HG02623 (cell line): ENCODE data around the gene GFOD1.

Experiments
- ATAC-seq: cut with Tn5 transposase; IDR thresholded peaks from one replicate; pipeline ENCODE4 v1.9.1; 2021; ENCODE audit warnings: moderate library complexity; ENCODE audit not compliant: unreplicated experiment

GFOD1 gene

DNA sequence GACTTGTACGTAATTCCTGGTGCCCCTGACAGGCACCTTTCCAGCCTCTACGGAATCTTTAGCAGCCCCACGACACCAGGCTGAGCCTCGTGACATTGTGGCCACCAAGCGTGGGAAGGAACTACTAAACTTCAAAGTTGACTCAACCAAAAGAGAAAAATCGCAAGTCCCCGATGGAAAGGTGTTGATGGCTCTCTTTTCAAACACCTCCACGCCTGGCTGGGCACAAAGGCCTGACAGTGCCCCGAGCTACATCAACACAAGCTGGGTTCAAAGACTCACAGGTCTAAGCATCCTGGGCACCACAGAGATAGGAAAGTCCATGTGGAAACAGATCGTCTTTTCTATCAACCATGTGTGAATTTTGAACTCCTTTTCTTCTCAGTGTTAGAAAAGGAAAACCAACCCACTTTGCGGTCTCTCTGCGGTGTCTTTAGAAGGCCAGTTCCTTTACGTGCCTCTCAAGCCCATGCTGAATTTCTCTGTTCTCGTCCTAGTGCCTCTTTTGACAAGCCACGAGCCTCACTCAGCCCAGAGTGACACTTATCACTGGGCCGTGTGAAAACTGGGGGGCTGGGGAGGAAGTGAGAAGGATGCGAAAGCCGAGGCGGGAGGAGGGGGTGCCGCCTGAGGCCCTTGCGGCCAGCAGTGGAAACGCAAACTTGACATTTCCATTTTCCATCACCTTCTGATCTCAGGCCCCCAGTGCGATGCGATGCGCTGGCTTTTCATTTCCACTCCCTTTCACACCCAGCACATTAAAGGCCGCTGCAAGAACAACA lies 59.4 kb downstream of the GFOD1 start:
- ATAC-seq: peak; percentile 59

DNA sequence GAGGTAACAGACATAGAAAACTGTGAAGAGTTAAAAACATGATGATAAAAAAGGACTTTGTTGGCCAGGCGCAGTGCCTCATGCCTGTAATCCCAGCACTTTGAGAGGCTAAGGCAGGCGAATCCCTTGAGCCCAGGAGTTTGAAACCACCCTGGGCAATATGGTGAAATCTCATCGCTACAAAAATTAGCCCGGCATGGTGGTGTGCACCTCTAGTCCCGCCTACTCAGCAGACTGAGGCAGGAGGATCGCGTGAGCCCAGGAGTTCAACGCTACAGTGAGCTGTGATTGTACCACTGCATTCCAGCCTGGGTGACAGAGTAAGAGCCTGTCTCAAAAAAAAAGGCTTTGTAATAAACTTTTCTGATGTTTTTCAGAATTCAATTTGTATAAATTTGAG lies 60.1 kb downstream of the GFOD1 start:
- no peak for ATAC-seq

DNA sequence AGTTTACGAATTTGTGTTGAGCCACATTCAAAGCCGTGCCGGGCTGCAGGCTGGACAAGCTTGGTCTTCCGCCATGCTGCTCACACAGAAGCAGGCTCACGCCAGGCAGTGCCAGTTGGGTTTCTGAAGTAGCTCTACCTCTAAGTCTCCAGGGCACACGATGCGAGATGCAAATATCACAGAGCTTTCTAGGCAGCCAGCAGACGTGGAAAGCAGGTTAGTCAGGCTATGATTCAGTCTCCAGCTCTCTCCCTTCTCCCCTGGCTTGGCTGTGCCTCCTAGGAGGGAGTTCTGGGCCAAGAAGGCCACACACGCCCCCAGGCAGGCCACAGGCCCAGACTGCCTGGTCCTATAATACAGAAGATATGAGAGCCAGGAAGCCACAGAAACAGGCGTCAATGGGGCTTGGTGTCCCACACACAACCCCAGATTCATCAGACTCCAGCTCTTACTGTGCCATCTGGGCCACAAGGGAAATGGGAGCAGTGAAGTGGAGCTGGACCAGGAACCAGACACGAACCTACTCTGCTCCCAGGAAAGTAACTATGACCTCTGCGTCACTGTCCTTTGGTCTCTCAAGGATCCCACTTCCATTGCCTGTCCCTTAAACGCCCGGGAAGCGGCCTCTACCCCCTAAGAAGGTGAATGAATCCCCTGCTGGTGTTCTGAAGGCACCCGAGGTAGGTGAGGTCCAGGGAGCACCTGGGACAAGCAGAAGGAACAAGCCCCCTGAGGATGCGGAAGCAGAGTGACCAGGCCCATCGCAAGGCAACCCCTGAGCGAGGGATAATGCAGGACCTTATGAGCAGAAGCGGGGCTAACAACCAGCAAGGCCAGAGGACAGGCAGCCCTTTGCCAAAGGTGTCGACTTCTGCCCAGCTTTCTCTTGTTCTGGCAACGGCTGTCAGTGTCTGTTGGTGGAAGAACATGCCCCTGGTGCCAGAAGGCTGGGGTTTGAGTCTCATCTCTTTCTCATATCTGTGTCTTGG lies 61.2 kb downstream of the GFOD1 start:
- no peak for ATAC-seq

DNA sequence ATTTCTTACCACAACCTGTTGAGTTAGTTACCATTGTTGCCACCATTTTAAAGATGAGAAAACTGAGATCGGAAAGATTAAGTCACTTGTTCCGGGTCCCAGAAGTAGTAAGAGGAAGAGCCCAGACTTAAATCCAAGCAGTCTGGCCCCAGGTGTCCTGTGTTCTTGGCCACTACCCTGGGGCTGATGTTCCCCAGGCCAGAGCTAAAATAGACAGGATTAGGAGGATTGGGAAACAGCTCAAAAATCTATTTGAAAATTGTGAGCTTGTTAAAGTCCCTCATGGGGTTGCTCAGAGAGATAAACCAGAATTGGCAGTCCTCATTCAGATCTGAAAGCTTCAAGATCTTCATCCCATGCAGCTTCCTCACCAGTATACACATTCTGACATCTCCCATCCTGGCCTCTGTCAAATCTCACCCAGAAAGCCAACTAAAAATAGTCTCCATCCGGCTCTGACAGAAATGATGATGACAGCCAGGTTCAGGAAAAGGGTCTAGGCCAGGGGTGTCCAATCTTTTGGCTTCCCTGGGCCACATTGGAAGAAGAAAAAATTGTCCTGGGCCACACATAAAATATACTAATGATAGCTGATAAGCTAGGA lies 62.0 kb downstream of the GFOD1 start:
- ATAC-seq: no peak

DNA sequence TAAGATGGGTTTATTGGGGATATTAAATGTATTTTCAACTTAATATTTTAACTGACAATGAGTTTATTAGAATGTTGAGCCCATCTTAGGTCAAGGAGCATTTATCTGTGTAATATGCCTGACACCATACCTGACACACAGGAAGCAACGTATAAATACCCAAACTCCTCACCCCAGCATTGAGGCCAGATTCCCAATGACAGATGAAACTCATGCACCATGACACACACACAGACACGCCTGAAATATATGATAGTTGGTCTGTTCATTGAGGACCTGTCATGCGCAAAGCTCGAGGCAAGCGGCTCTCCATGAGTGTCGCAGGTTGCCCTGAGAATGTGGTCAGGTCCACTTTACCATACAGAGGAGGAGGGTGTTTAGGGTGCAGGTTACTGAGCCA lies 64.1 kb downstream of the GFOD1 start:
- ATAC-seq: no peak

DNA sequence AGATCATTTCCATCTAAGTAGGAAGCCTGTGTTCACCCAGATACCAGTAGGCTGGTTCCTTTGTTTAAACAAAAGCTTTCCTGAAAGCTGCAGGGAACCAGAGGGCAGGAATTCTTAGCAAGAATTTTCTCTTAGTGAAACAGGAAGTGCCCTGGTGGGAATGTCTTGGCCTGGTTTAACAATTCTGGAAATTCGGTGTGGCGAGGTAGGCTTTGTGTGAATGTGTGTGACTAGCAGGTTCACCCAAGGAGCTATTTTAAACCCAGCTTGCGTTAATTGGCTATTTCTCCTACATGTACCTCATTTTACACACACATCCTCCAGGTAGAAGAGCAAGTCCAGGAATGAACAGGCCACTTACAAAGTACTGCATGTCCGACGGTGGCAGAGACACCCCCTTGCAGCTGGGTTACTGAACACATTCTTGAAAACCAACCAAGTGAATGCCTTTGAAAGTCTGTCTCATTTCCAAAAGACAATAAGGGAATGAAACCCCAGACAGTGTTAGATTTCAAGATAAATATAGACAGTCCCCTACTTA lies 64.6 kb downstream of the GFOD1 start:
- no peak for ATAC-seq

DNA sequence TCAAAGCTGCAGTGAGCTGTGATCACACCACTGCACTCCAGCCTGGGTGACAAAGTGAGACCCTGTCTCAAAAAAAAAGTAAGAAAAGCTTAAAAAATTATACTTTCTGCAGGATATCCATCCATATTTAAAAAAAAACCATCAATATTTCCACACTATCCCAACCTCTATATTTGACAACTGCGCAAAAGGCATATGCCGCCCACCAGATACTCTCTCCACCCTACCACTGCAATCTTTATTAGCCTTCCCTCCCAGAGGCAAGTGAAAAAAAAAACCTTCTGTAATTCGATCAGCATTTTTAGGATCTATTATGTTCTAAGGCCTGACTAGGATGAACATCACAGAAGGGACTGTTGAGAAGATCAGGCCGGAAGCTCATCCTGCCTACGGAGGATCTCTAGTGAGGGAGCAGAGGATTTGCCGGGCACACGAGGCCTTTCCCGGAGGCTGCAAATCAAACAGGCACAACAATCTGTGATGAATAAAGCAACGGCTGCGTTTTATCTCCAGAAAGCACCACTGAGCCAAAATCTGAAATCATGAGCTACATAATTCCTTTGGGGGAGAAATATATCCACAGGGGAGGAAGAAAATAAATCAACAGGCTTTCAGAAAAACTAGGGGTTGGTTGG lies 65.9 kb downstream of the GFOD1 start:
- ATAC-seq: no peak

DNA sequence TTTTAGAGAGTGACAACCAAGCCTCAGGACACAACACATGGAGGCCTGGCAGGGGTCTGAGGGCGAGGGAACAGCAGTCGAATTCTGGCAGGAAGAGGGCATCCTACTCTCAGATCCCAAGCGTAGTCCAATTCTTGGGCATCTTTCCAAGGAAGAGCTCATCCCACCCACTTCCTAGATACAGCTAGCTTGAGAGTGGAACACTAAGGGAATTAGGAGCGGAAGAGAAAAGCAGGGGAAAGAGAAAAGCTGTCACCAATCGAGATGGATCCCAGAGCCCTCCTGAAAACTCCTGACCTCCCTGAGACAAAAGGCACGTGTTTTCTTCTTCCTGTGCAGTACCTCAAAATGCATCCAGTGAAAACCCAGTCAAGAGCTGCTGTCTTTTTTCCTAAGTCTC lies 67.1 kb downstream of the GFOD1 start:
- ATAC-seq: no peak

DNA sequence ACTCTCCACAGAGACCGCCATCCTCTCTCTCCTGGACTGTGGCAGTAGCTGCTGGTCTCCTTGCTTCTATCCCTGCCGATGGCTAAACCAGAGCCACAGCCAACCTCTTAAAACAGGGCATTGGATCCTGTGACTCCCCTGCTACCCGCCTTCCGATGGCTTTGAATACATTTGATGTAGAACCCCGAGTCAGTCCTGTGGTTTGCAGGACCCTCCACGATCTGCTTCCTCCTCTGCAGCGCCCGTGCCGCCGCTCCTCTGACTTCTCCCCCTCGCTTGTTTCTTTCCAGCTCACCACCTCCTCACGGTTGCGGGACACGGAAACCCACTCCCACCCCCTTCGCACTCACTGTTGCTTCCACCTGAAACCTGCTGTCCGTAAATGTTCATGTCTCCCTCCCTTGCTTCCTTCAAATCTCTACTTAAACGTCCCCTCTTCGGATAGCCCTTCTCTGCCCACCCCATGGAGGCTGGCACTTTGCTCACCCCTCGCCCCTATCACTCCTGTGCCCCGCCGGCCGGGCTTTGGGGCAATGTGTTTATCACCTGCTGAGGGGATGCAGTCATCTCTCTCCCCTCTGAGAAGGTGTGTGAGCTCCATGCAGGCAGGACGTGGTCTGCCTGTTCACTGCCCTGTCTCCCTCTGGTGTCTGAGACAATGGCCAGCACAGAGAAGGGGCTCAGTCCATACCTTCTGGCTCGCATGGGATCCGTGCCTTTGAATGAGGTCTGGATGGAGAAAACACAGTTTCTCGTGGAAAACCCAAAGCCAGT lies 67.8 kb downstream of the GFOD1 start:
- ATAC-seq: no peak

DNA sequence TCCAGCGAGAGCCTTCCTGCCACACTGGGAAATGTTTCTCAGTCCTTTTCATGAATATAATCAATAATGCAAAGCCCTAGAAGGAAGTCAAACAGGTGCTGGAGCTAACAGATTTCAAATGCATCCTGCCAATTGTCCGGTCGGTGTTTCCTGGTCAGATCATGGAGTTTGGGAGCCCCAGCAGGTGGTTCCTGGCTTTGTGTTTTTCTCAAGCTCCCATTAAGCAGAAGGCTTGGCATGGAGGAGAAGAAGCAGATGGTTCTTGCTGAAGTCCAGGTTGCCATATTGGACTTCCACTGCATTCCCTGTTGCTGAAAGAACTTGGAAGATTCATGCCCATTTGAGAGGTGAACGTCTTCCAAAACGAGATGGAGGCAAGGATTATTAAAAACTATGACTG lies 68.6 kb downstream of the GFOD1 start:
- no peak for ATAC-seq

DNA sequence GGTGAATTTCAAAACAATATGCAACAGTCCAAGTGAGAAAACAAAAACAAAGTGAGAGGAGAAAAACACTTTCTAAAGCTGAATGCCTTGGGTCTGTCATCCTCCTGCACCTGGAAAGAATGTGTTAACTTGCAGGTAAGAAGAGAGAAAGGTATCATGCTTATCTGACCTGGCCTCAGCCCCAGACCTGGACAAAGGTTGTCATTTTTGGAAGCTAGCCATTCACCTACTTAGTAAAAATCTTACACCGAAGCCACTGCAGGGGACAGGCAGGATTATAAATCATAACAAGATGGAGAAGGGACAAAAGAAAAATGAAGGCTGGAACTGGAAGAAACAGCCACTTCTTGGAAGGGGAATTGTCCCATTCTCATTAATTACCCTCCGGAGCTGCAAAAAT lies 69.4 kb downstream of the GFOD1 start:
- no peak for ATAC-seq

DNA sequence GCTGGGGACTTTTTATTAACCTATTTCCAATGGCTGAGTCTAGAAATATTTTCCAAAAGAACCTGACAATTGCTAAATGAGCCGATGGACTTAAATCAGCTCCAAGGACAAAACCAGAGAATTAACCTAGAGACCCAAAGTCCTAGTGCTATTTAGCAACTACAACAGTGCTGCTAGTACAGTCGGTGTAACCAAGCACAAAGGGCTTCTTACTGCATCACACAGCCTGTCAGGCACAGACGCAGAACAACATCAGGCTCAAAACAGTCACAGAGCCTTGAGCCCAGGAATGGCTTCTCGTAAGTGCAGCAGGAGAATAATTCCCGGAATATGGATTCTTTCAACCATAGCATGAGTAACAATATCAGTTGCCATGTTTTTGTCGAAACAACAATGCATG lies 70.0 kb downstream of the GFOD1 start:
- ATAC-seq: no peak

DNA sequence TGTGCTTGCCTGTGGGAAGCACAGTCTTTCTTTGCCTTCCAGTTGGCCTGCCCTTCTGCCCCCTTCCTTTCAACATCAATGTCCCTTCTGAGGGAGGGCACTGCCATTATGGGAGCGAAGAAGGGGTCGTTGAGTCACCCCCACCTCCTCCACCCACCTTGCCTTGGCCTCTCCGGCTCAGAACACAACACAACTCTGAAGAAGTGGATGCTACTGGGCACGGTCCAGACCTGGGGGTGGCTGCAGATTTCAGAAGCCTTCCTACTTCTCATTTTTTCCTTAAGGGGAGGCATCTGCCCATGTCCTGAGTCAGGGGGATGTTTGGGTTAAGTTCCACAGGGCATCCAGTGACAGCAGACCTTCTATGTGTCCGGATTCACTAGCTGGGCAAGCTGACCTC lies 72.1 kb downstream of the GFOD1 start:
- no peak for ATAC-seq

DNA sequence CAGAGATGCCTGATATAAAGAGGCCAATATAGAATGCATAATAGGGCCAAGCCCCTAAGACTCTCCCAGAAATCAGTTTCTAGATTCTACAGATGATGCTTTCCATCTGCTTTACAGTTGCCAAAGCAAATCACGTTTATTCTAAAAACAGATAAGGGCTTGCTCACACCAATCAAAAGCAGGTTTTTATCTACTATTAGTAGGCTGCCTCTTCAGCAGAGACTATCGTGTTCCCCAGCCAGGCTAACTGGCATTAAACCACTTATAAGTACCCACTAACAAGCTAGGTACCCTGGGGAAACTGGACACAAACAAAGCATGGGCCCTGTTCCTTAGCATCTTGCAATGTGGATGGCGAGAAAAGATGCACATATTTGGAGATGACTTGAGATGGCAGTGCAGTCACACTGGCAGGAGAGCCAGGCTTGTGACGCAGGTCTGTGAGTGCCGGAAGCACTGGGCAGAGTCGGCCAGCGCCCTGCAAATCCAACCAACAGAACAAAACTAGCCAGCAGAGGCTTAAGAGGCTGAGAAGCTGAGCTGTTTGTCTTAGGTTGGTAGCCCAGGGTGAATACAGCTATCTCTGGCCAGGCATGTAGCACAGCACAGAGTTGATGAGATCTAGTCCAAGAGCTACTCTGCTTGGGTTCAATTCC lies 73.4 kb downstream of the GFOD1 start:
- ATAC-seq: no peak

DNA sequence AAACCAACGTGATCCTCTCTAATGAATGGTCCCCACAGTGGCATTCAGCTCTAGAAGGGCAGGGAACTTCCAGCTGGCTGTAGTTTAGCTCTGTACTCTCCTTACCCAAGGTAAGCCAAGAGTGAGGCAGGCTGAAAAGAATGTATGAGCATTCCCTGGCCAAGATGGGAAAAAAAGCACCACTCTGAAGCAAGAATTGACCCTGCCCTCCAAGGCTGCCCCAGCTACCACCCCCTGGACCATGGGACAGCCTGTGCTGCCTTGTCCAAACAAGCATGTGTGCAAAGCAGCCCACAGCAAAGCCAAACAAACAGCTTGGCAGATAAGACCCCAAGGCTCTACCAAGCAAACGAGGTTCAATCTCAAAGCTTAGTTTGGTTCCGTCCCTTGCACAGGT lies 73.9 kb downstream of the GFOD1 start:
- no peak for ATAC-seq

DNA sequence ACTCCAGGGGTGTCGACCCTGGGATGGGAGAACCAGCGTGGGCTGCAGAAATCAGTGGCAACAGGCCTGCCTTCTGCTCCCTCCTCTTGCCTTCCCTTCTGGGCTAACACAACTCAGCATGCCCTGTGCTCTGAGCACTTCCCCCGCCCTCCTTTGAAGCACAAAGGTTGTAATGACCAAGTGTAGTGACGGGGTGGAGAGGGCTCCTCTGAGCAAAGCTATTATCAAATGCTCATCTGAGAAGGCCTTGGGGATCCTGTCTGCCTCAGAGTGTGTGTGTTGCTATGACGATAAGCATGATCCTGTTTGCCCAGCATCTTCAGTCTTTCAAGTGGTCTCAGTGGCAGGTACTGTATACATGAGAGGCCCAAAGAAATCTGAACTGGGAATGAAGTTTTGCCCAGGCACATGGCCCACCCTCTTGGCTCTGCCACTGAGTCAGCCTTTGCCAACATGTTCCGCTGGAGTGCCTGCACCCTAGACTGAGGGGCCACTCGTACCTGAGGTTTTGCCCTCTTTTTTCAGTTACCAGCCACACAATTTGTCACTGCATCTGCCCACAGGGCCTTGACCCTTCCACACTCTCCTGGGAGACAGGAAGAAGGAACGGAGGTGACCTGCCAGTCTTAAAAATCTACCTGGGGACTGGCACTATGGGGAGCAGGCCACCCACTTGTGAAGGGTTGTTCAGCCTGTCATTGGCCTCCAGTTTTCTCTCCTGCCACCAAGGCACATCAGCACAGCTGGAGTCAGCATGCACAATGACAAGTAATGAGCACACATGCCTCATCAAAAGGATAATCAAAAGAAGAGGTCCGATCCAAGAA lies 74.5 kb downstream of the GFOD1 start:
- no peak for ATAC-seq

DNA sequence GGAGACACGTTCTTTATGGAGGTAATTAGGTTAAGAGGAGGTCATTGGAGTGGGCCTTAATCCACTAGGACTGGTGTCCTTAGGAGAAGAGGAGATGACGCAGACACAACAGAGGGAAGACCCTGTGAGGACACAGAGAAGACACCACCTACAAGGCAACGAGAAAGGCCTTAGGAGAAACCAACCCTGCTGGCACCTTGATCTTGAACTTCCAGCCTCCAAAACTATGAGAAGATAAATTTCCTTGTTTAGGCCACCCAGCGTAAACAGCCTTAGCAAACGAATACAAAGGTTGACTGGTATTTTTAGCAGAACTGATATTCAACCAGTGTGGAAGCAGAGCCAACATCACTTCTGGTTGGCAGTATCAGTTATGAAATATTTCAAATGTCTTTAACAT lies 75.2 kb downstream of the GFOD1 start:
- ATAC-seq: no peak

DNA sequence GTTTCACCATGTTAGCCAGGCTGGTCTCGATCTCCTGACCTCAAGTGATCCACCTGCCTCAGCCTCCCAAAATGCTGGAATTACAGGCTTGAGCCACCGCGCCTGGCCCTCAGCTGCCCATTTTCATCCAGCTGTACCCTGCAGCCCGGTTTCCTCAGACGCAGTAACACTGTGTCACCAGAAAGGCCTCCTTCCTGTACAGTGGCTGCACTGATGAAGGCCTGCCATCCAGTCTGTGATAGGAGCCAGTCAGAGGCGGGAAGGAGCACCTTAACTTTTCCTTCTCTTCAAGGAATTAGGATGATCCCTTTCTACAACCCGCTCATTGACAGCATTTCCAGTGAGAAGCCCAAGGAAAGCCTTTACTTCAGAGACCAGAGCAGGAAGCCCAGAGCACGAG lies 75.9 kb downstream of the GFOD1 start:
- ATAC-seq: no peak

DNA sequence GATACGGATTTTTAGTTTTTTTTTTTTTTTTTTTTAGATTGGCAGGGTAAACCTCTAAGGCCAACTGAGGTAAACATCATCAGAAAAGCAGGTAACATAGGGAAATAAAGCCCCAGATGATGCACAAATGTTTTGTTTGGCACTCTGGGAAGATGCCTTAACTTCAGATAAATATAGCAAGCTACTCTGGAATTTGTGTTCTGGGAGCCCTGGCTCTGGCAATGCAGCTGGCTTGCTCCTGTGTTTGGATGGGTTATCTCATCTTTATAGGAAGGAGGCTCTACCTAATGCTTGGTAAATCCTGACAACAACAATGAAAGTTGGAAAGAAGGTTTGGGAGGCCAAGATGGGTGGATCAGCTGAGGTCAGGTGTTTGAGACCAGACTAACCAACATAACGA lies 77.4 kb downstream of the GFOD1 start:
- no peak for ATAC-seq
